AG09319 (cell line): ENCODE data around the gene PLEKHA1.

Source experiments
- DNase-seq: peaks from one replicate; pipeline ENCODE4 v3.0.0-alpha.2; 2010; ENCODE audit warnings: low read depth; ENCODE audit errors: extremely low read depth
- CTCF ChIP-seq: IDR thresholded peaks from 2 replicates; pipeline ENCODE4 v1.5.1; 2011; ENCODE audit warnings: low read depth, mild to moderate bottlenecking, inconsistent platforms, low read length, moderate library complexity

The PLEKHA1 gene

GRCh38 chr10:122347170-122347841 is 27.2 kb upstream of the PLEKHA1 start:
- no peak for TF ChIP-seq CTCF
- DNase-seq, result no peak

- no peak for DNase-seq
Observed at GRCh38 chr10:122348512-122348911, 26.0 kb upstream of the PLEKHA1 start.

GRCh38 chr10:122348935-122349361 is 25.6 kb upstream of the PLEKHA1 start:
- TF ChIP-seq CTCF, result no peak
- DNase-seq, result no peak

More at GRCh38 chr10:122348512-122348911, 26.0 kb upstream of the PLEKHA1 start:
- no peak for TF ChIP-seq CTCF

GRCh38 chr10:122349758-122350369 is 24.6 kb upstream of the PLEKHA1 start:
- no peak for TF ChIP-seq CTCF
- DNase-seq, result no peak

- no peak for DNase-seq
Observed at GRCh38 chr10:122350893-122351292, 23.6 kb upstream of the PLEKHA1 start.

GRCh38 chr10:122352817-122353525 is 21.5 kb upstream of the PLEKHA1 start:
- DNase-seq, result no peak
- no peak for TF ChIP-seq CTCF

More at GRCh38 chr10:122350893-122351292, 23.6 kb upstream of the PLEKHA1 start:
- TF ChIP-seq CTCF, result no peak

GRCh38 chr10:122354383-122354782 is 20.1 kb upstream of the PLEKHA1 start:
- DNase-seq, result no peak
- TF ChIP-seq CTCF, result no peak
